Smooth muscle cell of the brain vasculature (primary cell): Measurements from ENCODE around the gene LBHD2.

ENCODE experiments used
- DNase-seq: peaks from one replicate; pipeline ENCODE4 v3.0.0-alpha.2; 2012; ENCODE audit warnings: low read depth, low spot score

Gene LBHD2

DNA sequence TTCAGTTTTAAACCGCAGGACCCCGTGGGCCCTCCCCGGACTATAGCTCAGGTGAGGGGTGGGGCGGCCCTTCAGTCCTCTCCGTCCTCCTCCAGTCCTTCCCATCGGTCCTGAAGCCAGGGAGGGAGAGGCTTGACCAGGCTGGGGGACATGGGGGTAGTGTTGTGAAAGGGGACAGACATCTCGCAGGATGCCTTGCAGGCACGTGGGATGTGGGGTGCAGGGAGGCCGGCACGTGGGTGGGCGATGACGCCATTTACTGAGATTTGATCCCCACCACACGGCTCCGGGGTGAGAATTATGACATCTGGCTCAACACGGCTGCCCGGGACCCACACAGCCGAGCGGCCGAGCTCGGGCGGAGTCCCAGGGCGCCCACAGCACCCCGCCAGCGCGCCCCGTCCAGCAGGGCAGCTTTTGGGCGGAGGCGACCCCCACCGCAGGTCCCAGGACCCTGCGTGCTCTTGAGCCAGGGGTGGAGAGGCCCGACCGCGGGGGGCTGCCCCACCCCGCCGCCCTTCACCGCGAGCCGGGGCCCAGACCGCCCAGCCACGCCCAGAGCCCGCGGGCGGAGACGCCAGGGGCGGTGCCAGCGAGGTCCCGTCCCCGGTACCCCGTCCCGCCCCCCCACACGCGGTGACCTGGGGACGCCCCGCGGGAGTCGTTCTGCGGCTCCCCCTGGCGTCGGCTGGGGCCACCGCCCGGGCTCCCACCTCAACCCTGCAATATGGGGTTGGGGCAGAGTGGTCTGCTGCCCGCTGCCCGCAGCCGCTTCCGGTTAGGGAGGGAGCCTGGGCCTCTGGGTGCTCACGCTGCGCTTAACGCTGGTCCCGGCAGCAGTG, 7.3 kb downstream of the LBHD2 start:
- no peak for DNase-seq

DNA sequence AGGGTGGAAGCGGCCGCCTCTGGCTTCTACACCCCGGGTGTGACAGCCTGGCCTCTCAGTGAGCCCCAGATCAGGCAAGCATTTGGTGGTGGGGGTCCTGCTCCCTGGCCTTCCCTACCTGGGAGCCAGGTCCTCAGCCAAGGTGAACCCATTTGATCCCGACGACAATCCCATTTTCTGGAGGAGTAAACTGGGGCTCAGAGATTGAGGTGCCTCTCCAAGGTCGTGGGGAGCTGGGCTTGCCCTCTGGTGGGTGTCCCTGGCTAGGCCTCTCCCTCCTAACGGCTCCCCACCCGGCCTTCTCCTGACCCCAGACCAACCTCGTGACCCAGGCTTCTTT, 7.8 kb downstream of the LBHD2 start:
- no peak for DNase-seq

DNA sequence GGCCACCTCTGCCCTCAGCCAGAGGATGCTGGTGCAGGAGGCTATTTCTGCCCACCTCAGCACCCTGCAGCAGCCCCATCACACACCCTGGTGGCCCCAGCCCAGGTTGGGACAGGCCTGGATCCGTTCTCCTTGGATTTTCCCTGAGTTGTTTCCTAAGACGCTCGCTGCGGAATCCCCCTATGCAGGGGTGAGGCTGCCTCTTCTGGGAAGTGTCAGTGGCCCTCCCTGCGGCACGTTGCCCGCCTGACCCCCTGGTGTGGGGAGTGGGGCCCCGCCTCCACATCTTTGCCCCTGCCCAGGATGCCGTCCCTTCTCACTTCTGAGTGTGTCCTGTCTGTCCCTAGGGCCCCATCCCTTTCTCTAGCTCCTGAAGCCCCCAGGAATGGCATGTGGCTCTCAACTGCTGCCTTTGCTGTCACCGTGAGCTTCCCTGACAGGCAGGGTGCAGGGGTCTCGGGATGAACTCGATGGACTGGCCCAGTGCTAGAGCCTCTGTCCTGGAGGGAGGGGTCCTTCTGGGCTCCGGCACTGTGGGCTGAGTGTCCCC, 9.9 kb downstream of the LBHD2 start:
- DNase-seq, result no peak

DNA sequence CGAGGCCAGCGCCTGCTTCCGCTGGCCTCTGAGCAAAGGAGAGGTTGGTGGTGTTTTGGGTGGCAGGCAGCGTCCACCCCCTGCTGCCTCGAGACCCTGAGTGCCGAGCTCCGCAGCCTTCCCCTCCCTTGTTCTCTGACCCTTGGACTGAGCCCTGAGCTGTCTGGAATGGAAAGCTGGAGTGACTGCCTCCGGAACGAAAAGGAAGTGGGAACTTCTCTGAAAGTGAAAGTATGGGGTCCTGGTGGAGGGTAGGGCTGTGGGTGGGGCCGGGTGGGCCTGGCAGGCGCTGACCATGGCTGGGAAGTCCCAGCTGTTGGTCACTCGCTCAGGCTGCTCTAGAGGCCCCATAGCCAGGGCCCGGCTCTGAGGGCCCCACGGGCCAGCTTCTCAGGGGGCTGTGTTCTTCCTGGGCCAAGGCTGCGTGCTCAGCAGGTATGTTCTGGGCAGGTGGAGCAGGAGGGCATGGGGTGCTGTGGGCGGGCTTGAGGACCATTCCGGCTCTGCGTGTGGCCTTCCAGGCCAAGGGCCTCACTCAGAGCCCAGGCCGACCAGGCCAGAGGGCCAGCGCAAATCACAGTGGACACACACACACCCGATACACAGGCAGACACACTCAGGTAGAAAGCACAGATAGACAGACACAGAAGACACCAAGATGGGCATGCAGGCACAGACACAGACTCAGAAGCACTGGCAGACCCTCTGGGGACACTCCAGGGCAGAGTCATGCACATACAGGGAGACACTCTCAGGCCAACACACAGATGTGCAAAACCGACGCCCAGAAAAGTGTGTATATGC, 10.6 kb downstream of the LBHD2 start, which contains the start of gene EXOC3L4:
Gene EXOC3L4, plus strand, starts transcription at position 320 of the 804 bp plus-strand sequence. CDS start 5,495 bp downstream, outside the sequence.
- DNase-seq, result no peak

- DNase-seq, result no peak
Observed at GRCh38 chr14:103095210-103095778, 11.3 kb downstream of the LBHD2 start.

GRCh38 chr14:103096387-103096786, 12.4 kb downstream of the LBHD2 start:
- DNase-seq, result no peak

- DNase-seq, result no peak
Observed at GRCh38 chr14:103097244-103097993, 13.4 kb downstream of the LBHD2 start.

DNA sequence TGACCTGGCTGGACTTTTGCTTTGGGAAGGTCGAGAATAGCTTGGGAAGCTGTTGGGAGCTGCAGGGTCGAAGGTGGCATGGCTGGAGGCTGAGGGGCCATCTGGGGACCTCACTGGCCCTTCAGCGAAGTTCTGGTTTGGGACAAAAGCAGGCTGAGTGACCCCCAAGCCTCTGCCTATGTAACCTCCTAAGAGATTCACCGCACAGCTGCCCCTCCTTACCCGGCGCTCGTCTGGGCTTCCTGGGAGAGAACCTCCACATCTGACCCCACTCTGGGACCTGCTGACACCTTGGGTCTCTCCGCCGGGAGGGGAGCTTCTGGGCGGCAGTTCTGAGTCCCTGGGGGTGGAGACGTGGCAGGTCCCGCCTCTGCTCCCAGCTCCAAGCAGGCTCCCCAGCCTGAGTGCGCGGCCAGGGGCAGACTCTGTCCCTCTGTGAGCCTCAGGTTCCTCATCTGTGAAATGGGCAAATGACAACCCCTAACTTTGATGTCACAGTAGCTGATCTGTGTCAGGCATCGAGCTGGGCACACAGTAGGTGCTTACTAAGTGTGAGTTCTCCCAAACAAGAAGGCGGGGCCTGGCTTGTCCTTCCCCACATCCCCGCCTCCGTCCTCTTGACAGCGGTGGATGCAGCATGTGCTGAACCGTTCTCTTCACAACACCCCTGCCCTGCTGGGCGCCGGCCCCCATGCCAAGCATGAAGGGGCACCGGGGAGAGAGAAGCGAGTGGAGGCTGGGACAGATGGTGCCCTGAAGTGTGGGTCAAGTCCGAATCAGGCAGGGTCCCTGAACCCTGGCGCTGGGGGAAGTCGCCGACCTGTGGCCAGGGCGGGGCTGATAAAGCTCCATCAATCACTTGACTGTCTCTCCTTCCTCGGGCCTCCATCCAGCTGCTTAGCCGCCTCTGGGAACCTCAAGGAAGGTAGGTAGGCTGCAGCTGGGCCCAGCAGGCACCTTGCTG, 14.3 kb downstream of the LBHD2 start:
- no peak for DNase-seq

DNA sequence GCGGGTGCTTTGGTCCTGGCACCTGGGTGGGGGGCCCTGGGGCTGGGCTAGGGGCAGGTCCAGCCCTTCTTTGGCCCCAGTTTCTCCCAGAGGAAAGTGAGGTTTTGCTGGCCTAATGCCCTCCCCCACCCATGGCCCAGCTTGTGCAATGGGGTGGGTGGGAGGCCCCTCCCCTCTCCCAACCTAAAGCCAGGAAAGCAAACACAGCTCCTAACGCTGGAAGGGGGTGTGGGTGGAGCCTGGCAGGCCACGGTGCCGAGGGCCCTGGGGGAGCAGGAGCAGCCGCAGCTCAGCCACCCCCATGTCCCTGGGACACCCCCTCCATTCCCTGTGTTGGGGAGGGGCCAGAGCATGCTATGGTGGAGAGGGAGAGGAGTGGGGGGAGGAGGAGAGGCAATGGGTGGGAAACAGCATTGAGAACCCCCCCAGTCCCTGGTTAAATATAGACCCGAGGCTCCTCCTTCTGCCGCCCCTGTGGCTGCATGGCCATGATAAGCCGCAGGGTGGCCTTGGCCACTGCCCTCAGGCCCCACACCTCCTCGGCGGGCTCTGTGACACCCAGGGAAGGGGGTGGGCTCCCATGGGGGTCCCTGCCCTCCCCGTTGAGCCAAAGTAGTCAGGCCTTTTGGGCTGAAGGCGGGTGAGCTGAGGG, 15.2 kb downstream of the LBHD2 start:
- no peak for DNase-seq

DNA sequence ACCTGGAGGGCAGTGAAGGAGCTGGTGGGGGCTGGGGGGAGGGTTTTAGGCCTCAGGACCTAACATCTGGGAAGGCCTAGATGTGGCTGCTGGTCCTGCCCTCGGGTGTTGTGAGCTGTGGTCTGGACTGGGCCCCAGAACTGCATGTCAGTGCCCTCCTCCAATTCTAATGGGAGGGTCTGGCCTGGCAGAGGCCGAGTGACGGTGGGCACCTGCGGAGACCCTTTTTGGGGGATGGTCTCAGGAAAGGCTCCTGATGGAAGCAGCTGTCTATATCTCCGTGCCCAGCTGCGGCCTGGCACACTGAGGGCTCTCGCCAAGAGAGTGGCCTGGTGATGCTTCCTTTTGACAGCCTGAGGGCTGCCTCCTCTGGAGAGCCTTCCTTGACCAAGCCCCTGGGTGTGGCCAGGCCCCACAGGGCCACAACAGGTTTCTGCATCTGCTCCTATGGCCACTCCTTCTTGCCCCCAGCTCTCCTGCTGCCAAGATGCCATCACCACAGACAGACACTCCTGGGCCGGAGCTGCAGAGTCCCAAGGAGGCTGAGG, 15.8 kb downstream of the LBHD2 start:
- DNase-seq, result no peak

DNA sequence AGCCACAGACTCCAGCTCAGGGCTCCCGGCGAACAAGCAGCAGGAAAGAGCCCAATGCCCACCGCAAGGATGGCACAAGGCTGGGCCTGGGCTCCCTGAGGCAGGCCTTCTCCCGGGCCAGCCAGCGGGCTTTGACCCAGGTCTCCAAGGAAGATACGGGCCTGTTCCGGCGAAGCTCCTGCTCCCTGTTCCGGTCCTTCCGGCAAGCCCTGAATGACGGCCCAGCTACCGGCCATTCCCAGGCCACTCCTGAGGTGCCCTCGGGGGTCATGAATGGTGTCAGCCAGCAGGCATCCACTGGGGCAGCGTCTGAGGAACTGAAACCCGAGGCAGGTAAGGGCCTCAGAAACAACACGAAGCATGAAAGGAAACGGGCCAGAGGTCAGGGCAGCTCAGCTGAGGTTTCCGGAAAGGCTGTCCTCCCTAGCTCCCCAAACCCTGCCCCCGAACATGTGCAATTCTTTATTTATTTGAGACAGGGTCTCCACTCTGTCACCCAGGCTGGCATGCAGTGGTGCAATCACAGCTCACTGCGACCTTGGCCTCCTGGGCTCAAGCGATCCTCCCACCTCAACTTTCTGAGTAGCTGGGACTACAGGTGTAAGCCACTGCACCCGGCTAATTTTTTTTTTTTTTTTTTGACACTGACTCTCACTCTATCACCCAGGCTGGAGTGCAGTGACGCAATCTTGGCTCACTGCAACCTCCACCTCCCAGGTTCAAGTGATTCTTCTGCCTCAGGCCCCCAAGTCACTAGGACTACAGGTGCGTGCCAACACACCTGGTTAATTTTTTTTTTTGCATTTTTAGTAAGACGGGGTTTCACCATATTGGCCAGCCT, 16.5 kb downstream of the LBHD2 start:
- DNase-seq, result no peak

DNA sequence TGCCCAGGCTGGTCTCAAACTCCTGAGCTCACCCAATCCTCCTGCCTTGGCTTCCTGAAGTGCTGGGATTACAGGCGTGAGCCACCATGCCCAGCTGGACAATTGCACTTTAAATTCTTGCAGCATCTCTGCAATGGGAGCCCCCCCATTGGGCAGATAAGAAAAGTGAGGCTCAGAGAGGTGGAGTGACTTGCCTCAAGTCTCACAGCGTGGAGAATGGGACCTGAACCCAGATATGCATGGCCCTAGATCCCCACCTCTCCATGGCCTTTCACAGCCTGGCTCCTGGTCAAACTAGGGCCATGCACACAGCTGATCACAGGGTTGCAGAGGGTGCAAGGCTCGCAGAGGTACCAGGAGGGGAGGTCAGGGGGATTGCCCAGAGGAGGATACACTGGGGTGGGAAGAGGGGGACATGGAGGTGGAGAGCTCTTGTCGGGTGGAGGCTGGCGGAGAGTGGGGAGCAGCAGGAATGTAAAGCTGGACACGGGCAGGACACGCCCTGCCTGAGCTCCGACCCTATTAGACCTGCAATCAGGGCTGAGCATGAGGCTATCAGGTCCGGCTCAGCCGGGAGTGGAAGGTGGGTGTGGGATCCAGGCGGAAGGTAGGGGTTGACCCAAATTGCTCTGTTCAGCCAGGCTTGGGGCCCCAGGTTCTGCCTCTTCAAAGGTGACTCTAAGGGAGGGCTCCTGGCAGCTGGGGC, 17.4 kb downstream of the LBHD2 start:
- DNase-seq, result no peak

GRCh38 chr14:103101963-103102688, 18.1 kb downstream of the LBHD2 start:
- DNase-seq, result no peak

DNA sequence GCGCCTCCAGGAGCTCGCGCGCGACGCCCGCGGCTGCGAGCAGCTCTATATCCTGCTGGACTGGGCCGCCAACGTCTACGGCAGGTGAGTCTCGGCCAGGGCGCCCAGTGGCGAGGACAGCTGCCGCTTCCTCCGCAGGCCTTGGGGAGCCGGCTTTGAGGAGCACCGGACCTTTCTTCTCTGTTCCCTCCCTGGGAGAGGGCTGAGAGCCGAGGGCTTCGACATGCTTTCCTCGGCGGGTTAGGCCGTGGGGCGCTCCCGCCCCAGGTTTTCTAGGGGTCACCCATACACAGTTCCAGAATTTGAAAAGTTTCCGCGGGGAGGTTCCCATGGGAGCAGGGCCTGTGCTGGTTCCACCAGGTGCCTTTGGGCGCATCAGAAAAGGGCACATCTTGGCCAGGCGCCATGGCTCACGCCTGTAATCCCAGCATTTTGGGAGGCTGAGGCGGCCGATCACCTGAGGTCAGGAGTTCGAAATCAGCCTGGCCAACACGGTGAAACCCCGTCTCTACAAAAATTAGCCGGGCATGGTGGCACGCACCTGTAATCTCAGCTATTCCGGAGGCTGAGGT, 18.8 kb downstream of the LBHD2 start:
- no peak for DNase-seq

- no peak for DNase-seq
Observed at GRCh38 chr14:103103461-103104388, 19.7 kb downstream of the LBHD2 start.

DNA sequence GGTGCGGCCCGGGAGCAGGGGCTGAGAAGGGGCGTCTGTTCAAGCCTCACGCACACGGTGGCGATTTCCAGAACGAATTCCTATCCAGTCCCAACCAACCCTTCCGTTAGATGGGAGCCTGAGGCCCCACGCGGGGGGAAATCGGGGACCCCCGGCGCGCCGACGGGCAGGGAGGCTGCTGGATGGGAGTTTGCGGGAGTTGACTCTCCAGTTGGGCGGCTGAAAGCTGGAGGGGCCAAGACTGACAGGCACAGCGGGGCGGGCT, 20.3 kb downstream of the LBHD2 start:
- DNase-seq, result no peak
